ENCODE measurements around the gene RALGAPA1.

- TF ChIP-seq CTCF (conservative IDR thresholded peaks at IDR 0.05; ENCODE audit: low read length) (no peak), EZH2phosphoT487 (IDR thresholded peaks at IDR 0.05; ENCODE audit: borderline replicate concordance, low read depth, low read length) (no peak)
Observed at GRCh38 chr14:35628989-35629388, 180.1 kb downstream of the RALGAPA1 start.
